ENCODE data around the gene TTC29.

Gene TTC29

GRCh38 chr4:146883070-146883469, 62.6 kb downstream of the TTC29 start:
- no peak for TF ChIP-seq CTCF (conservative IDR thresholded peaks at IDR 0.05)

GRCh38 chr4:146857298-146857697, 88.4 kb downstream of the TTC29 start:
- TF ChIP-seq CTCF (conservative IDR thresholded peaks at IDR 0.05): no peak

More at GRCh38 chr4:146883070-146883469, 62.6 kb downstream of the TTC29 start:
- no peak overlapping the region for H3K27ac ChIP-seq

GRCh38 chr4:146855761-146856160, 89.9 kb downstream of the TTC29 start:
- TF ChIP-seq CTCF (conservative IDR thresholded peaks at IDR 0.05): no peak
- no peak overlapping the region for H3K27ac ChIP-seq

More at GRCh38 chr4:146857298-146857697, 88.4 kb downstream of the TTC29 start:
- H3K27ac ChIP-seq: no peak overlapping the region

GRCh38 chr4:146852360-146852759, 93.3 kb downstream of the TTC29 start:
- no peak overlapping the region for H3K27ac ChIP-seq
- no peak for TF ChIP-seq CTCF (conservative IDR thresholded peaks at IDR 0.05)

- no peak overlapping the region for H3K27ac ChIP-seq
- no peak for TF ChIP-seq CTCF (conservative IDR thresholded peaks at IDR 0.05)
These were observed 98.3 kb downstream of the TTC29 start for GRCh38 chr4:146847345-146847744.

GRCh38 chr4:146846882-146847281, 98.8 kb downstream of the TTC29 start:
- H3K27ac ChIP-seq: no peak overlapping the region
- no peak for TF ChIP-seq CTCF (conservative IDR thresholded peaks at IDR 0.05)

GRCh38 chr4:146844761-146845160, 100.9 kb downstream of the TTC29 start:
- TF ChIP-seq CTCF (conservative IDR thresholded peaks at IDR 0.05): no peak
- no peak overlapping the region; the same call in 1 of the 2 replicates for H3K27ac ChIP-seq

Data from VCaP (cell line).